Measurements from ENCODE around the gene EXOC6. TPM values are rescaled to one million over a fixed set of nuclear protein-coding genes. Genes with fewer than 3 reads are reported as not detected.

The EXOC6 gene
- total RNA-seq, 1 donor from 2014 or later, result 21.7 TPM

DNA sequence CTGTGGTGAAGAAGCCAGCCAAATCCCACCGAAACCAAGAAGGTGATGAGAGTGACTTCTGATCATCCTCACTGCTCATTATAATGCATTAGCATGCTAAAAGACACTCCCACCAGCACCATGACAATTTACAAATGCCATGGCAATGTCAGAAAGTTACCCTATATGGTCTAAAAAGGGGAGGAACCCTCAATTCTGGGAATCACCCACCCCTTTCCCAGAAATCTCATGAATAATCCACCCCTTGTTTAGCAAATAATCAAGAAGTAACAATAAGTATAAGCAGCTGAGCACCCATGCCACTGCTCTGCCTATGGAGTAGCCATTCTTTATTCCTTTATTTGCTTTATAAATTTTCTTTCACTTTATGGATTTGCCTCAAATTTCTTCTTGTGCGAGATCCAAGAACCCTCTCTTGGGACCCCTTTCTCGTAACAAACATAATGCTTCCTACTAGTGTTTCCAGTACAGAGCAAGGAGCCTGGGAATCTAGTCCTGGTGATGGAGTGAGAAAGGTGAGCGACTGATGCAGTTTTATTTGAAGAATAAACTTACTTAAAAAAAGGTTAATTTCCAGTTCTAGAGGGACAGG is 18.4 kb upstream of the EXOC6 start:
- Mint-ChIP-seq H3K4me1 (ENCODE audit: low read depth) (peaks cover 14% of the 10 kb centered on the region), H3K27me3 (peaks cover 26% of the 10 kb centered on the region), H3K27ac (no peak overlapping the region), H3K4me3 (ENCODE audit: low read depth) (no peak overlapping the region), H3K36me3 (ENCODE audit: insufficient read depth) (no peaks in the 10 kb centered on the region), H3K9me3 (ENCODE audit: low read depth) (peaks cover 5% of the 10 kb centered on the region)
- TF ChIP-seq, protein P1, sequence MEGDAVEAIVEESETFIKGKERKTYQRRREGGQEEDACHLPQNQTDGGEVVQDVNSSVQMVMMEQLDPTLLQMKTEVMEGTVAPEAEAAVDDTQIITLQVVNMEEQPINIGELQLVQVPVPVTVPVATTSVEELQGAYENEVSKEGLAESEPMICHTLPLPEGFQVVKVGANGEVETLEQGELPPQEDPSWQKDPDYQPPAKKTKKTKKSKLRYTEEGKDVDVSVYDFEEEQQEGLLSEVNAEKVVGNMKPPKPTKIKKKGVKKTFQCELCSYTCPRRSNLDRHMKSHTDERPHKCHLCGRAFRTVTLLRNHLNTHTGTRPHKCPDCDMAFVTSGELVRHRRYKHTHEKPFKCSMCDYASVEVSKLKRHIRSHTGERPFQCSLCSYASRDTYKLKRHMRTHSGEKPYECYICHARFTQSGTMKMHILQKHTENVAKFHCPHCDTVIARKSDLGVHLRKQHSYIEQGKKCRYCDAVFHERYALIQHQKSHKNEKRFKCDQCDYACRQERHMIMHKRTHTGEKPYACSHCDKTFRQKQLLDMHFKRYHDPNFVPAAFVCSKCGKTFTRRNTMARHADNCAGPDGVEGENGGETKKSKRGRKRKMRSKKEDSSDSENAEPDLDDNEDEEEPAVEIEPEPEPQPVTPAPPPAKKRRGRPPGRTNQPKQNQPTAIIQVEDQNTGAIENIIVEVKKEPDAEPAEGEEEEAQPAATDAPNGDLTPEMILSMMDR (IDR thresholded peaks at IDR 0.05; ENCODE audit: unreplicated experiment), result no peak
- no peak for DNase-seq (ENCODE audit: low spot score, unreplicated experiment)

DNA sequence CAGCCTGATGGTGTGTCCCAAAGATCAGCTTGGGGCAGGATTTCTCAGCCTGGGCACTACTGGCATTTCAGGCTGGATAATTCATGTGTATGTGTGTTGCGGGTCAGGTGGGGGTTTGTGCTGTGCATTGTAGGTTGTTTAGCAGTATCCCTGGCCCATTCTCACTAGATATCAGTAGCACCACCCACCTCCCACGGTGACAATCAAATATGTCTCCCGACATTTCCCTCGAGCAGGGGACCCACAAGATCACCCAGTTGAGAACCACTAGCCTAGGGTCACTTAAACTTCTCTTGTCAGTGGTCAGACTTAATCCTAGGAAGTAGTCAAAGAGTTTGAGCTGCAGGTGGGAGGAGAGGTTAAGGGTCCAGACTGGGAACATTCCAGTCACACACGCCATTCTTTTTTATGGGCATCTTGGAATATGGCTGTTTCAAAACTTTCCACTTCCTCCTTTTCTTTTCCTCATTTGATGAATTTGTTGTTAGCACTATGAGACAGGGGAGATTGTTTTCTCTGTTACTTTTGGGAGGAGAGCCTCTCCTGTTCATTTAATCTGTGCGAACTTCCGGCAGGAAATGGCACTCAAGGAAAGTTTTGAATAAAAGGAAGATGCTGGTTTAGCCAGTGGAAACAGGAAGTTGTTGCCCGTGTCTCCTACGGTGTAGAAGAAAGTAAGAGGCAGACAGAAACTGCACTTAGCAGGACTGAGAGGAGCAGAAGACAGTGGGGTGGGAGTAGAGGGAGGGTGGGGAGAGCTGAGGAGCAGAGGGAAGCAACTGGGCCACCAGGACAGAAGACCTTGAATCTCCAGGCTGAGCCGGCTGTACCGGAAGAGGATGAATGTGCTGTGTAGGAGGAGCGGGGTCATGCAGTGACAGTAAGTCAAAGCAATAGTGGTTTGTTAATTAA is 17.6 kb upstream of the EXOC6 start:
- Mint-ChIP-seq H3K4me3 (ENCODE audit: low read depth) (no peak overlapping the region), H3K9me3 (ENCODE audit: low read depth) (peaks cover 5% of the 10 kb centered on the region), H3K36me3 (ENCODE audit: insufficient read depth) (no peaks in the 10 kb centered on the region), H3K4me1 (ENCODE audit: low read depth) (peaks cover 15% of the 10 kb centered on the region), H3K27ac (no peak overlapping the region), H3K27me3 (peaks cover 24% of the 10 kb centered on the region)
- TF ChIP-seq, protein P1 (IDR thresholded peaks at IDR 0.05; ENCODE audit: unreplicated experiment), result no peak
- DNase-seq (ENCODE audit: low spot score, unreplicated experiment), result no peak

DNA sequence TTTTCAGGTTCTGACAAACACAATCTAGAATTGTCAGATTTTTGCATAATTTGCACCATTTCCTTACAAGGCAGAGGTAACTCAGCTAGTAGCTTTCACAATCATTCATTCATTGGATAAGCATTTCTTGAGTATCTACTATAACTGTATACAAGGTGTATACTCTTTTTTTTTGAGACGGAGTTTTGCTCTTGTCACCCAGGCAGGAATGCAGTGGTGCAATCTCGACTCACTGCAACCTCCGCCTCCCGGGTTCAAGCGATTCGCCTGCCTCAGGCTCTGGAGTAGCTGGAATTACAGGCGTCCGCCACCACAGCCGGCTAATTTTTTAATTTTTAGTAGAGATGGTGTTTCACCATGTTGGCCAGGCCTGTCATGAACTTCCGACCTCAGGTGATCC is 16.2 kb upstream of the EXOC6 start:
- Mint-ChIP-seq H3K36me3 (ENCODE audit: insufficient read depth) (no peaks in the 10 kb centered on the region), H3K27me3 (peaks cover 21% of the 10 kb centered on the region), H3K4me3 (ENCODE audit: low read depth) (no peak overlapping the region), H3K27ac (no peak overlapping the region), H3K9me3 (ENCODE audit: low read depth) (peaks cover 5% of the 10 kb centered on the region), H3K4me1 (ENCODE audit: low read depth) (peaks cover 13% of the 10 kb centered on the region)
- TF ChIP-seq, protein P1 (IDR thresholded peaks at IDR 0.05; ENCODE audit: unreplicated experiment), result no peak
- no peak for DNase-seq (ENCODE audit: low spot score, unreplicated experiment)

DNA sequence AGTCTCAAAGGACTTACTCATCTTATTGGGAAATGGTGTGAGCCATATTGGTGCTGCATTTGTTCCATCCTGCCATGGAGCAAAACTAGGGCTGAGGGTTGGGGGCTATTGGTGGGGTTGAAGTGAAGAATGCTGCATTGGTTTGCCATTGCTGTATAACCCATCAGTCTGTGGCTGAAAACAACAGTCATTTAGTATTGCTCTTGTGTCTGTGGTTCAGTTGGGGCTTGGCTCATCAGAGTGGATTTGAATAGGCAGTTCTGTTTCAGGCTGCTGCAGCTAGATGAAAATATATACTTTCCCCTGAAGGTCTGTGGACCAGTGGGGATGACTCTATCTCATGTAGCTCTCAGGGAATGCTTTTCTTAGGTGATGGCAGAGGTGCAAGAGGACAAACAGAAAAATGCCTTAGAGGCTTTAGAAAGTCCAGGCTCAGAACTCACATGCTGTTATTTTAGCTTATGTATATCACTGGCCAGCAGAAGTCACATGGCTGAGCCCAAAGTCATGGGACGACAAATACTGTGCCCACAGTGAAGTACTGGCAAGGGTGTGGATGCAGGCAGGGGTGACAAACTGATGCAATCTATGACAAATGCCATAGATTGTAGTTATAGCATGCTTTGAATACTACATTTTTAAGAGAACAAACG is 15.2 kb upstream of the EXOC6 start:
- no peak overlapping the region for H3K4me3 Mint-ChIP-seq (ENCODE audit: low read depth)

DNA sequence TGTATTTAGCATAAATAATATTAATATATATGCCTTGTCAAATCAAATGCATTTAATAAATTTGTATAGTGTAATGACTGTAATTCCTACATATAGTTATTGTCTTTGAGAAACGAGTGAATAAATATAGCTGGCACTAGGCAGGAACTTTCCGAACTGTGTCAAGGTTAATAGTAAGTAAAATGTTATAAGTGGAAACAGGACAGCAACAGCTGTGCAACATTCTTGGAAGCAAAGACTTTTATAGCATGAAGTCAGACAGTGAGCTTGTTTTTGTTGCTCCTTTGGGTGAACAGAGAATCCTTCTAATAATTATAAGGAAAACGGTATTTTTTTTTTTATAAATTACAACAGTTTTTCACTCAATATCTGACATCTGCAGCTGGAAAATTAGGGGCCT is 14.0 kb upstream of the EXOC6 start:
- H3K4me1 Mint-ChIP-seq (ENCODE audit: low read depth), result peaks cover 11% of the 10 kb centered on the region
- peaks cover 1% of the 10 kb centered on the region for H3K9me3 Mint-ChIP-seq (ENCODE audit: low read depth)
- no peak overlapping the region for H3K4me3 Mint-ChIP-seq (ENCODE audit: low read depth)
- no peak overlapping the region for H3K27ac Mint-ChIP-seq
- TF ChIP-seq, protein P1 (IDR thresholded peaks at IDR 0.05; ENCODE audit: unreplicated experiment), result no peak
- no peaks in the 10 kb centered on the region for H3K36me3 Mint-ChIP-seq (ENCODE audit: insufficient read depth)
- no peak for DNase-seq (ENCODE audit: low spot score, unreplicated experiment)
- peaks cover 20% of the 10 kb centered on the region for H3K27me3 Mint-ChIP-seq

More for the DNA sequence above, 15.2 kb upstream of the EXOC6 start:
- H3K36me3 Mint-ChIP-seq (ENCODE audit: insufficient read depth), result no peaks in the 10 kb centered on the region
- no peak overlapping the region for H3K27ac Mint-ChIP-seq
- DNase-seq (ENCODE audit: low spot score, unreplicated experiment), result no peak
- peaks cover 3% of the 10 kb centered on the region for H3K9me3 Mint-ChIP-seq (ENCODE audit: low read depth)
- peaks cover 21% of the 10 kb centered on the region for H3K27me3 Mint-ChIP-seq
- TF ChIP-seq, protein P1 (IDR thresholded peaks at IDR 0.05; ENCODE audit: unreplicated experiment), result no peak
- H3K4me1 Mint-ChIP-seq (ENCODE audit: low read depth), result peaks cover 11% of the 10 kb centered on the region

All from progenitor cell of endocrine pancreas (in vitro differentiated cells).